ENCODE results near the gene CARS2.

DNA sequence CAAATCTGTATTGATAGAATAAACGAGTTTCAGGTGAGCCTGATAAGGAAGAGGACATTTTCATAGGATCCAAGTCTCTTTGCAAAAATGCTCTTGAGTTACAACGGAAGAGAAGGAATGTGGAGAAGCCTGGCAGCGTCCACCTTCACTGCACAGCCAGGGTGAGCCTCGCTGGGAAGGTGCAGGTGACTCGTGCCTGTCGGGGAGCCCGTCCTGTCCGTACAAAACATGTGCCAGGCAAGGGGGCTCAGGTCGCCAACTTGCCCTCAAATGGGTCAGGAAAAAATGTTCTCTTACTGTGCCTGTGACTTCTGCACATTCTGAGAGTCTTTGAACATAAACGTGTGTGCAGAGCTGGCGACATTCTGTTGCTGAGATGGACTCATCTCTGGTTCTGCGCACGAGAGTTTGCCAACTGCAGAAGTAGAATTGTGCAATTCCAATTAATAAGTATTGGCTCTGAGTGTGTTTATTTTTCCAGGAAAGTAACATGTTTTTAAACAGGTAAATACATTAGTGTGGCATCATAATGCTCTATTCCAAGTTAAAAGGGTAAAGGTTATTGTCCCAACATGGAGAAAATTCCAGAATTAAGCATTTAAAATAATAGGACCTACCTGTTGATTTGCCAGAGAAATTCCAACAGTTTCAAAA is 62.0 kb downstream of the CARS2 start:
- TF ChIP-seq SP1 (IDR thresholded peaks at IDR 0.05; ENCODE audit: low read depth) (no peak), POLR2A (IDR thresholded peaks at IDR 0.05; ENCODE audit: borderline replicate concordance, extremely low read depth, insufficient read depth, insufficient read length) (no peak), EZH2 (IDR thresholded peaks at IDR 0.05) (no peak), POLR2AphosphoS5 (IDR thresholded peaks at IDR 0.05; ENCODE audit: low read depth, low read length) (no peak), ELF1 (IDR thresholded peaks at IDR 0.05; ENCODE audit: borderline replicate concordance, low read depth) (no peak), EZH2phosphoT487 (IDR thresholded peaks at IDR 0.05; ENCODE audit: borderline replicate concordance) (no peak), RAD21 (IDR thresholded peaks at IDR 0.05; ENCODE audit: low read depth) (no peak), ZFX (IDR thresholded peaks at IDR 0.05) (no peak)
- TF ChIP-seq, protein P1, sequence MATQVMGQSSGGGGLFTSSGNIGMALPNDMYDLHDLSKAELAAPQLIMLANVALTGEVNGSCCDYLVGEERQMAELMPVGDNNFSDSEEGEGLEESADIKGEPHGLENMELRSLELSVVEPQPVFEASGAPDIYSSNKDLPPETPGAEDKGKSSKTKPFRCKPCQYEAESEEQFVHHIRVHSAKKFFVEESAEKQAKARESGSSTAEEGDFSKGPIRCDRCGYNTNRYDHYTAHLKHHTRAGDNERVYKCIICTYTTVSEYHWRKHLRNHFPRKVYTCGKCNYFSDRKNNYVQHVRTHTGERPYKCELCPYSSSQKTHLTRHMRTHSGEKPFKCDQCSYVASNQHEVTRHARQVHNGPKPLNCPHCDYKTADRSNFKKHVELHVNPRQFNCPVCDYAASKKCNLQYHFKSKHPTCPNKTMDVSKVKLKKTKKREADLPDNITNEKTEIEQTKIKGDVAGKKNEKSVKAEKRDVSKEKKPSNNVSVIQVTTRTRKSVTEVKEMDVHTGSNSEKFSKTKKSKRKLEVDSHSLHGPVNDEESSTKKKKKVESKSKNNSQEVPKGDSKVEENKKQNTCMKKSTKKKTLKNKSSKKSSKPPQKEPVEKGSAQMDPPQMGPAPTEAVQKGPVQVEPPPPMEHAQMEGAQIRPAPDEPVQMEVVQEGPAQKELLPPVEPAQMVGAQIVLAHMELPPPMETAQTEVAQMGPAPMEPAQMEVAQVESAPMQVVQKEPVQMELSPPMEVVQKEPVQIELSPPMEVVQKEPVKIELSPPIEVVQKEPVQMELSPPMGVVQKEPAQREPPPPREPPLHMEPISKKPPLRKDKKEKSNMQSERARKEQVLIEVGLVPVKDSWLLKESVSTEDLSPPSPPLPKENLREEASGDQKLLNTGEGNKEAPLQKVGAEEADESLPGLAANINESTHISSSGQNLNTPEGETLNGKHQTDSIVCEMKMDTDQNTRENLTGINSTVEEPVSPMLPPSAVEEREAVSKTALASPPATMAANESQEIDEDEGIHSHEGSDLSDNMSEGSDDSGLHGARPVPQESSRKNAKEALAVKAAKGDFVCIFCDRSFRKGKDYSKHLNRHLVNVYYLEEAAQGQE (IDR thresholded peaks at IDR 0.05; ENCODE audit: low read depth) = no peak
- TF ChIP-seq, protein P2, sequence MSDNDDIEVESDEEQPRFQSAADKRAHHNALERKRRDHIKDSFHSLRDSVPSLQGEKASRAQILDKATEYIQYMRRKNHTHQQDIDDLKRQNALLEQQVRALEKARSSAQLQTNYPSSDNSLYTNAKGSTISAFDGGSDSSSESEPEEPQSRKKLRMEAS (IDR thresholded peaks at IDR 0.05) = no peak
- TF ChIP-seq, protein P3, sequence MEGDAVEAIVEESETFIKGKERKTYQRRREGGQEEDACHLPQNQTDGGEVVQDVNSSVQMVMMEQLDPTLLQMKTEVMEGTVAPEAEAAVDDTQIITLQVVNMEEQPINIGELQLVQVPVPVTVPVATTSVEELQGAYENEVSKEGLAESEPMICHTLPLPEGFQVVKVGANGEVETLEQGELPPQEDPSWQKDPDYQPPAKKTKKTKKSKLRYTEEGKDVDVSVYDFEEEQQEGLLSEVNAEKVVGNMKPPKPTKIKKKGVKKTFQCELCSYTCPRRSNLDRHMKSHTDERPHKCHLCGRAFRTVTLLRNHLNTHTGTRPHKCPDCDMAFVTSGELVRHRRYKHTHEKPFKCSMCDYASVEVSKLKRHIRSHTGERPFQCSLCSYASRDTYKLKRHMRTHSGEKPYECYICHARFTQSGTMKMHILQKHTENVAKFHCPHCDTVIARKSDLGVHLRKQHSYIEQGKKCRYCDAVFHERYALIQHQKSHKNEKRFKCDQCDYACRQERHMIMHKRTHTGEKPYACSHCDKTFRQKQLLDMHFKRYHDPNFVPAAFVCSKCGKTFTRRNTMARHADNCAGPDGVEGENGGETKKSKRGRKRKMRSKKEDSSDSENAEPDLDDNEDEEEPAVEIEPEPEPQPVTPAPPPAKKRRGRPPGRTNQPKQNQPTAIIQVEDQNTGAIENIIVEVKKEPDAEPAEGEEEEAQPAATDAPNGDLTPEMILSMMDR (IDR thresholded peaks at IDR 0.05 in 2 of 3, conservative IDR thresholded peaks at IDR 0.05 in 1 of 3; ENCODE audit: borderline replicate concordance in 1 of 3, insufficient read depth in 1 of 3, low read depth in 2 of 3, low read length in 2 of 3) = no peak

Data from HCT116 (cell line).